Measurements from ENCODE around the gene NEDD4L. TPM values are rescaled to one million over a fixed set of nuclear protein-coding genes. Genes with fewer than 3 reads are reported as not detected.

The NEDD4L gene
- polyA plus RNA-seq, 1 of the 3 experiments (the other 2 are of a cell fraction): 13.2 TPM

- TF ChIP-seq PBX3 (IDR thresholded peaks at IDR 0.05) (no peak), ZBTB33 (IDR thresholded peaks at IDR 0.05; ENCODE audit: borderline replicate concordance, low read depth) (no peak), NFIC (IDR thresholded peaks at IDR 0.05; ENCODE audit: borderline replicate concordance) (no peak), FOXM1 (IDR thresholded peaks at IDR 0.05; ENCODE audit: low read depth) (no peak), RCOR1 (IDR thresholded peaks at IDR 0.05; ENCODE audit: low read length) (peak; percentile 74), GATA2 (CRISPR knock-in tag; IDR thresholded peaks at IDR 0.05) (peak; percentile 88)
Observed at GRCh38 chr18:58143386-58143785, 99.4 kb downstream of the NEDD4L start (continued).

GRCh38 chr18:58144106-58144505, 100.1 kb downstream of the NEDD4L start:
- H3K4me3 ChIP-seq (ENCODE audit: low read depth in 2 of 2, low read length in 1 of 2): no peak overlapping the region
- no peaks in the 10 kb centered on the region for H3F3A ChIP-seq (replicated peaks; ENCODE audit: insufficient read depth)
- H3K27me3 ChIP-seq (ENCODE audit: insufficient read depth): no peaks in the 10 kb centered on the region
- CTCF ChIA-PET: interaction anchor here (0.7 to 2.1 kb wide), 3 partner anchors 92 to 101 kb away, joined by 3 to 12 read pairs (median 3); partner anchors contain the start of gene NEDD4L
- POLR2A ChIA-PET: no interaction called here
- TF ChIP-seq POLR2AphosphoS5 (IDR thresholded peaks at IDR 0.05; ENCODE audit: low read depth, low read length) (no peak), RAD21 (IDR thresholded peaks at IDR 0.05; ENCODE audit: low read length) (no peak), CHD2 (IDR thresholded peaks at IDR 0.05; ENCODE audit: low read length, partially characterized antibody) (no peak), EP300 (IDR thresholded peaks at IDR 0.05; ENCODE audit: borderline replicate concordance in 1 of 2, low read depth in 1 of 2, low read length in 1 of 2) (no peak), SMC3 (IDR thresholded peaks at IDR 0.05; ENCODE audit: low read depth, low read length) (no peak), NFIC (IDR thresholded peaks at IDR 0.05; ENCODE audit: borderline replicate concordance) (no peak), IRF3 (IDR thresholded peaks at IDR 0.05; ENCODE audit: low read depth, low read length) (no peak), FOXJ3 (CRISPR knock-in tag; IDR thresholded peaks at IDR 0.05) (no peak), TEAD4 (IDR thresholded peaks at IDR 0.05; ENCODE audit: borderline replicate concordance, insufficient read depth) (no peak), SIN3A (IDR thresholded peaks at IDR 0.05; ENCODE audit: borderline replicate concordance, low read depth, low read length) (no peak), ELF1 (IDR thresholded peaks at IDR 0.05) (no peak), PBX3 (IDR thresholded peaks at IDR 0.05) (no peak), FOSL2 (IDR thresholded peaks at IDR 0.05; ENCODE audit: borderline replicate concordance, low read depth) (no peak), YY1 (IDR thresholded peaks at IDR 0.05; ENCODE audit: low read depth) (no peak)
- no peaks in the 10 kb centered on the region for H3K9me2 ChIP-seq
- H3K9me3 ChIP-seq: no peaks in the 10 kb centered on the region
- H3K36me3 ChIP-seq (replicated peaks in 1 of 2; ENCODE audit: control insufficient read depth in 1 of 2, insufficient read depth in 2 of 2, low read length in 1 of 2): no peaks in the 10 kb centered on the region
- H3K4me1 ChIP-seq (ENCODE audit: control insufficient read depth in 1 of 2, insufficient read depth in 2 of 2, low read depth in 1 of 2, low read length in 1 of 2): peaks cover 0 to 11% of the 10 kb centered on the region in 2 experiments; a peak in 2 of 4 replicates
- WGBS (ENCODE audit: low lambda C conversion rate): 83% methylated on average over 4 of the region's 4 CpGs
- DNase-seq: no peak
- H4K20me1 ChIP-seq (ENCODE audit: insufficient read depth): no peaks in the 10 kb centered on the region
- H3K79me2 ChIP-seq (ENCODE audit: insufficient read depth): no peaks in the 10 kb centered on the region
- H3K9ac ChIP-seq: no peak overlapping the region
- no peak overlapping the region for H3K27ac ChIP-seq (ENCODE audit: low read depth in 2 of 2, low read length in 1 of 2)
- H3K4me2 ChIP-seq: no peak overlapping the region
- H2AFZ ChIP-seq (ENCODE audit: low read depth): no peak overlapping the region

Measured in SK-N-SH (cell line).